Mesodermal cell (in vitro differentiated cells): ENCODE data around the gene SCMH1.

Experiments used
- H3K27ac ChIP-seq: 2 replicates; pipeline ENCODE4 v1.7.0; 2013; ENCODE audit warnings: mild to moderate bottlenecking, low read depth, low read length, moderate library complexity; ENCODE audit not compliant: severe bottlenecking
- H3K36me3 ChIP-seq: 2 replicates; pipeline ENCODE4 v1.7.1; 2013; ENCODE audit warnings: mild to moderate bottlenecking, low read length, moderate library complexity; ENCODE audit not compliant: control insufficient read depth, insufficient read depth
- H3K4me1 ChIP-seq: one replicate; pipeline ENCODE4 v1.7.1; 2013; ENCODE audit warnings: mild to moderate bottlenecking, low read length; ENCODE audit not compliant: insufficient read depth, control insufficient read depth, poor library complexity, severe bottlenecking
- H3K4me3 ChIP-seq: 2 replicates; pipeline ENCODE4 v1.7.0; 2013; ENCODE audit warnings: low read length, control low read depth, mild to moderate bottlenecking; ENCODE audit not compliant: insufficient read depth, poor library complexity, severe bottlenecking; ENCODE audit errors: extremely low read depth
- H3K9me3 ChIP-seq: 2 replicates; pipeline ENCODE4 v1.7.1; 2013; ENCODE audit warnings: mild to moderate bottlenecking, low read length, moderate library complexity; ENCODE audit not compliant: control insufficient read depth
- WGBS, 2 experiments: methylation state at CpG; one replicate each; pipeline ENCODE4 v1.1.5; 2013; ENCODE audit warnings: missing lambda C conversion rate in 2 of 2; ENCODE audit not compliant: insufficient coverage in 2 of 2; 5-methylcytosine and 5-hydroxymethylcytosine counted together

Gene SCMH1

GRCh38 chr1:41278076-41278475 is 36.0 kb upstream of the SCMH1 start:
- Histone ChIP-seq H3K27ac (no peak overlapping the region), H3K4me3 (no peak overlapping the region), H3K36me3 (no peaks in the 10 kb centered on the region), H3K9me3 (no peaks in the 10 kb centered on the region), H3K4me1 (no peaks in the 10 kb centered on the region)
- 88 to 95% methylated on average over 2 of the region's 3 CpGs for WGBS, 2 experiments

- H3K36me3 ChIP-seq: no peaks in the 10 kb centered on the region
- no peaks in the 10 kb centered on the region for H3K9me3 ChIP-seq
- no peak overlapping the region for H3K4me3 ChIP-seq
- H3K27ac ChIP-seq: no peak overlapping the region
- H3K4me1 ChIP-seq: no peaks in the 10 kb centered on the region
- 80 to 83% methylated on average over 8 of the region's 12 CpGs for WGBS, 2 experiments
Measured at GRCh38 chr1:41277371-41277975, 35.4 kb upstream of the SCMH1 start.

GRCh38 chr1:41275831-41276230 is 33.7 kb upstream of the SCMH1 start:
- no peaks in the 10 kb centered on the region for H3K4me1 ChIP-seq
- H3K9me3 ChIP-seq: no peaks in the 10 kb centered on the region
- H3K36me3 ChIP-seq: no peaks in the 10 kb centered on the region
- H3K4me3 ChIP-seq: no peak overlapping the region
- H3K27ac ChIP-seq: no peak overlapping the region
- WGBS, 2 experiments: 91 to 93% methylated on average over 9 of the region's 9 CpGs

- no peak overlapping the region for H3K27ac ChIP-seq
- H3K4me1 ChIP-seq: no peaks in the 10 kb centered on the region
- H3K9me3 ChIP-seq: no peaks in the 10 kb centered on the region
- H3K4me3 ChIP-seq: no peak overlapping the region
- 73 to 74% methylated on average over 3 to 7 of the region's 7 CpGs for WGBS, 2 experiments
- H3K36me3 ChIP-seq: no peaks in the 10 kb centered on the region
Measured at GRCh38 chr1:41274752-41275545, 32.8 kb upstream of the SCMH1 start.

GRCh38 chr1:41272601-41273000 is 30.5 kb upstream of the SCMH1 start:
- H3K36me3 ChIP-seq: no peaks in the 10 kb centered on the region
- H3K9me3 ChIP-seq: no peaks in the 10 kb centered on the region
- no peaks in the 10 kb centered on the region for H3K4me1 ChIP-seq
- WGBS, 2 experiments: 75 to 88% methylated on average over 6 to 7 of the region's 8 CpGs
- H3K4me3 ChIP-seq: no peak overlapping the region
- no peak overlapping the region for H3K27ac ChIP-seq

- H3K4me1 ChIP-seq: no peaks in the 10 kb centered on the region
- no peaks in the 10 kb centered on the region for H3K9me3 ChIP-seq
- WGBS, 2 experiments: 10 to 15% methylated on average over 7 to 8 of the region's 8 CpGs
- H3K27ac ChIP-seq: no peak overlapping the region
- no peak overlapping the region for H3K4me3 ChIP-seq
- H3K36me3 ChIP-seq: no peaks in the 10 kb centered on the region
Measured at GRCh38 chr1:41268154-41268770, 26.2 kb upstream of the SCMH1 start.

- WGBS, 2 experiments: 86 to 100% methylated on average over 1 to 2 of the region's 3 CpGs
- H3K27ac ChIP-seq: no peak overlapping the region
- H3K36me3 ChIP-seq: no peaks in the 10 kb centered on the region
- H3K4me1 ChIP-seq: no peaks in the 10 kb centered on the region
- H3K4me3 ChIP-seq: no peak overlapping the region
- no peaks in the 10 kb centered on the region for H3K9me3 ChIP-seq
Measured at GRCh38 chr1:41261926-41262618, 20.0 kb upstream of the SCMH1 start.

GRCh38 chr1:41260768-41261167 is 18.7 kb upstream of the SCMH1 start:
- WGBS, 2 experiments: 86 to 100% methylated on average over 1 of the region's 2 CpGs
- Histone ChIP-seq H3K27ac (no peak overlapping the region), H3K4me3 (no peak overlapping the region), H3K9me3 (no peaks in the 10 kb centered on the region), H3K4me1 (no peaks in the 10 kb centered on the region), H3K36me3 (no peaks in the 10 kb centered on the region)

- no peaks in the 10 kb centered on the region for H3K9me3 ChIP-seq
- no peaks in the 10 kb centered on the region for H3K36me3 ChIP-seq
- WGBS, 2 experiments: 100% methylated on average over 1 of the region's 3 CpGs
- H3K4me1 ChIP-seq: no peaks in the 10 kb centered on the region
- H3K27ac ChIP-seq: no peak overlapping the region
- H3K4me3 ChIP-seq: no peak overlapping the region
Measured at GRCh38 chr1:41259221-41259620, 17.1 kb upstream of the SCMH1 start.

GRCh38 chr1:41255978-41256377 is 13.9 kb upstream of the SCMH1 start:
- Histone ChIP-seq H3K36me3 (no peaks in the 10 kb centered on the region), H3K4me1 (no peaks in the 10 kb centered on the region), H3K9me3 (no peaks in the 10 kb centered on the region), H3K27ac (no peak overlapping the region), H3K4me3 (no peak overlapping the region)
- 100% methylated on average over 1 of the region's 1 CpG; no CpG with 5 or more reads in 1 of the 2 experiments for WGBS, 2 experiments
